SK-N-SH treated with all-trans-retinoic acid at 6 μM for 48 hours (cell line): Measurements from ENCODE around the gene TGM5.

Experiments
- BACH2 ChIP-seq: fragments of 250-450 bp; sonication (Bioruptor Pico); IDR thresholded peaks from 2 replicates; pipeline ENCODE4 v1.9.0; 2021; ENCODE audit warnings: mild to moderate bottlenecking, borderline replicate concordance
- CSDC2 ChIP-seq: fragments of 250-450 bp; sonication (Bioruptor Pico); IDR thresholded peaks from 2 replicates; pipeline ENCODE4 v1.5.0; 2020; ENCODE audit warnings: mild to moderate bottlenecking, moderate library complexity
- SNAI2 ChIP-seq: fragments of 250-450 bp; sonication (Bioruptor Pico); IDR thresholded peaks from 2 replicates; pipeline ENCODE4 v1.5.0; 2020; ENCODE audit warnings: mild to moderate bottlenecking, moderate library complexity
- TCF4 ChIP-seq: fragments of 250-450 bp; sonication (Bioruptor Pico); IDR thresholded peaks from 2 replicates; pipeline ENCODE4 v1.8.0; 2021; ENCODE audit warnings: mild to moderate bottlenecking, moderate library complexity, borderline replicate concordance
- ZFP3 ChIP-seq: fragments of 250-450 bp; sonication (Bioruptor Pico); IDR thresholded peaks from 2 replicates; pipeline ENCODE4 v1.5.0; 2020; ENCODE audit warnings: mild to moderate bottlenecking, moderate library complexity
- TF ChIP-seq, protein P1 (sequence below): fragments of 250-450 bp; sonication (Bioruptor Pico); IDR thresholded peaks from 2 replicates; pipeline ENCODE4 v1.5.0; 2020; ENCODE audit warnings: mild to moderate bottlenecking, moderate library complexity

DNA sequence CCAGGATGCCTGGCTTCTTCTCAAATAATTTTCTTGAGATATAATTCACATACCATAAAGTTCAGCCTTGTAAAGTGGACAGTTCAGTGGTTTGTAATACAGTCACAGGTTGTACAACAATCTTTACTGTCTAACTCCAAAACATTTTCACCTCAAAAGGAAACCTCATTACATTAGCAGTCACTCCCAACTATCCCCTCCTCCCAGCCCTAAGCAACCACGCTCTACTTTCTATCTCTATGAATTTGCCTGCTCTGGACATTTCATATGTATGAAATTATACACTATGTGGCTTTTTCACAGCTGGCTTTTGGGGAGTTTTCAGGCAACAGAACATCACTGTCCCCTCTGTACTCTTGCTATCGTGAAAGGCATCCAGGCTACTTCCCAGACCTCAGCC, 17.5 kb downstream of the TGM5 start:
- TF ChIP-seq, protein P1, sequence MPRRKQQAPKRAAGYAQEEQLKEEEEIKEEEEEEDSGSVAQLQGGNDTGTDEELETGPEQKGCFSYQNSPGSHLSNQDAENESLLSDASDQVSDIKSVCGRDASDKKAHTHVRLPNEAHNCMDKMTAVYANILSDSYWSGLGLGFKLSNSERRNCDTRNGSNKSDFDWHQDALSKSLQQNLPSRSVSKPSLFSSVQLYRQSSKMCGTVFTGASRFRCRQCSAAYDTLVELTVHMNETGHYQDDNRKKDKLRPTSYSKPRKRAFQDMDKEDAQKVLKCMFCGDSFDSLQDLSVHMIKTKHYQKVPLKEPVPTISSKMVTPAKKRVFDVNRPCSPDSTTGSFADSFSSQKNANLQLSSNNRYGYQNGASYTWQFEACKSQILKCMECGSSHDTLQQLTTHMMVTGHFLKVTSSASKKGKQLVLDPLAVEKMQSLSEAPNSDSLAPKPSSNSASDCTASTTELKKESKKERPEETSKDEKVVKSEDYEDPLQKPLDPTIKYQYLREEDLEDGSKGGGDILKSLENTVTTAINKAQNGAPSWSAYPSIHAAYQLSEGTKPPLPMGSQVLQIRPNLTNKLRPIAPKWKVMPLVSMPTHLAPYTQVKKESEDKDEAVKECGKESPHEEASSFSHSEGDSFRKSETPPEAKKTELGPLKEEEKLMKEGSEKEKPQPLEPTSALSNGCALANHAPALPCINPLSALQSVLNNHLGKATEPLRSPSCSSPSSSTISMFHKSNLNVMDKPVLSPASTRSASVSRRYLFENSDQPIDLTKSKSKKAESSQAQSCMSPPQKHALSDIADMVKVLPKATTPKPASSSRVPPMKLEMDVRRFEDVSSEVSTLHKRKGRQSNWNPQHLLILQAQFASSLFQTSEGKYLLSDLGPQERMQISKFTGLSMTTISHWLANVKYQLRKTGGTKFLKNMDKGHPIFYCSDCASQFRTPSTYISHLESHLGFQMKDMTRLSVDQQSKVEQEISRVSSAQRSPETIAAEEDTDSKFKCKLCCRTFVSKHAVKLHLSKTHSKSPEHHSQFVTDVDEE = no peak
- TF ChIP-seq BACH2 (CRISPR knock-in tag) = no peak
- TF ChIP-seq CSDC2 (CRISPR knock-in tag) = no peak
- no peak for TF ChIP-seq SNAI2 (CRISPR knock-in tag)
- TF ChIP-seq TCF4 (CRISPR knock-in tag) = no peak
- TF ChIP-seq ZFP3 (CRISPR knock-in tag) = no peak
